Stimulated activated CD8-positive, alpha-beta memory T cell treated with anti-CD3 and anti-CD28 coated beads, Interleukin-4, amount 100 ng/mL, for 48 hours (primary cell): ENCODE results near the gene HNRNPA1L2.
A peak's percentile ranks its signal among the peaks of the same experiment; 100 is the strongest.
"Not testable (repeated sequence)": the region's sequence is repeated elsewhere in the genome, so short reads cannot be mapped to it uniquely, and the experiment has no call there.

ENCODE experiments used
- DNase-seq: peaks from one replicate; pipeline ENCODE4 v3.0.0-alpha.2; 2020

HNRNPA1L2 gene

DNA sequence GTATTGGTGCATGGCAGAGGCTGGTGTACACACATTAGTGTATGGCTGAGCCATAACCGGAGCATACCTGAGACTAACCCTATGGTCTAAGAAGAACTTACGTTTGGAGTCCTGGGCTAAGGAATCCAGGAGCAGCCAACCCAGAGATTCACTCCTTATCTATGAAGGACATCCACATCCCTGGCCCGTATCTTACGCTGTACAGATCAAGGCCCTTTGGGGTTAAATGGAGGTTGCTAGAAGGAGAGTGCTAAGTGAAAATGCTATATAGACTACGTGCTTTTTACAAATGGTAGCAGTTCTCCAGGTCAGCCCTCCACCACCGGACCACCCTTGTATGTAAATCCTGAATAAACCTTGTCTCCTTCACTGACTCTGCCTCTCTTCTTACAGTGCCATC is 8.5 kb downstream of the HNRNPA1L2 start:
- DNase-seq, result no peak

- no peak for DNase-seq
Observed at GRCh38 chr13:52651897-52652195, 9.6 kb downstream of the HNRNPA1L2 start.

DNA sequence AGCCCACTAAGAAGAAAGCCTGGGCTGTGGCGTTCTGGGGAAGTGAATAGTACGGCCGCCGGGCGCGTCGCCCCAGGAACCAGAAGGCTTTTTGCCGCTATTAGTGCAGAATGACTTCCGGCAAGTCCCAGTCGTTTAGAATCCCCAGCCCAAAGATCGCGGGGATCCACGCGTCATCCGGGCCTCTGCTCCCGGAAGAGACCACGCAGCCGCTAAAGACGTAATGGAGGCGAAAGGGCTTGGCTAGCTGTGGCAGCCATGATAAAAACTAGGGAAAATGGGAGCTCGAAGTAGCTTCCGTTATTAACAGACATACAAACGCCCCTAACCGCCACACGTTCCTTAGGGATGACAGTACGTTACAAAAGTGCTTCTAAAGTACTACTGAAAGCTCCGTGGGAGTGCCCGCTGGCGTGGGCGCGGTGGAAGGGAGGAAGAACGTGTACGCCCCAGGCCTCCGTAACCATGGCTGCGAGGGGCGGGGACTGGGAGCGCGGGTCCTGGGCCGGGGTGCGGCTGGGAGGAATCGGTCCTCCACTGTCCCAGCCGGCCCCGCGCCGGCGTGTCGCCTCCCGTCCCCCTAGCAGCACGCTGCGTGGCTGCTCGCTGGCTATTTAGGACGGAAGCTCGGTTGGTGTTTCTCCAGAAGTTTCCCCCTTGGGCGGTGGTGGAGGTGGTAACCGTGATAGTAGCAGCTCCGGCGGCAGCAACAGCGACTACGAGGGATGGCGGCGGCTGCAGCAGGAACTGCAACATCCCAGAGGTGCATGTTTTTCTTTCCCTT is 10.2 kb downstream of the HNRNPA1L2 start, which contains the start of gene SUGT1:
Gene SUGT1 (plus strand): TSS at position 641 of the 784 bp plus-strand sequence. CDS start 85 bp downstream, at position 726.
- peak; percentile 96 for DNase-seq

DNA sequence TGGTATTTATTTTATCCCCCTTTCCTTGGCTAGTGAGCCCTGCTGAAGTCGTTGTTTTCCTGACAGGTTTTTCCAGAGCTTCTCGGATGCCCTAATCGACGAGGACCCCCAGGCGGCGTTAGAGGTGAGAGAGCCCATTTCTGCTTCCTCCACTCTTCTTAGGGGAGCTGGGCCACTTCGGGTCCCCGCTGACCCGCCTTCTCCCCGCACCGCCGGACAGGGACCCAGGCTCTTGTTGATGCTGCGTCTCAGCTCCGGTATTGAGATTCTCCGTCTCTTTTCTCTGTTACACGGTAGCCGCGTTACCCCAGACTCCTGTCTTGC is 10.7 kb downstream of the HNRNPA1L2 start:
- DNase-seq, result no peak

DNA sequence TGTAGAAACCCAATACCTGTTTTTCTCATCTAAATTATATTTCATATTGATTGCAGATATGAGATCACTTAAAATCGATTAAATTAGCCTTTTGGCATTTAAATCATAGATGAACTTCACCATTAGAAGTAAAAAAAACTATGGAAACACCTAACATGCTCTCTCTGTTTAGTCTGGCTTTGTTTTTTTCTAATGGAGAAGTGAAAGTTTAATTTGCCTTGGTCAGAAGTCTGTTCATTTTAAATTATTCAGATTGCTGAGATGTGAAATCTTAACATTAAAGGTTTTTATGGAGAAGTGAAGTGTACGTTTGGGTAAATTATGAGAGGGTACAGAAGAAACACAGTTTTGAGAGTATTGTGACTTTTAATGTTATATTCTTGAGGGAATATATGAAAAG is 17.1 kb downstream of the HNRNPA1L2 start:
- DNase-seq, result no peak

DNA sequence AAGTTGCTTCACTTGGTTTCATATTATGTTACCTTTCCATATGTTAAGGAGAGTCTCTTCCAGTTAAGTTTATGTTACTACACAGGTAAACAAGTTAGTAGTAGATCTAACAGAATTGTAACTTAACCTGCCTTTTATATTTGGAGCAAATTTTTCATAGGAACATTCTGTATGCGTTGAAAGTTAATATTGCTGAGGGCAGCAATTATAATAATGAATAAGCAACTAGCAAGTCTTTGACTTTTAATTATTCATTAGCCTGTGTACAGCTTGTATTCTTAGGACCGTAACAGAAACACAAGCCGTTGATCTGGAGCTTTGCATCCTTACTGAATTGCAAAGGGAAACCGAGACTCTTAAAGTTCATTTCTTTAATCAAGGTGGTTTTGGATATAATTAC is 22.0 kb downstream of the HNRNPA1L2 start:
- DNase-seq, result no peak

- no peak for DNase-seq
Observed at GRCh38 chr13:52665325-52665724, 23.1 kb downstream of the HNRNPA1L2 start.

GRCh38 chr13:52669677-52670076 is 27.4 kb downstream of the HNRNPA1L2 start:
- DNase-seq, result no peak

- no peak for DNase-seq
Observed at GRCh38 chr13:52670726-52671125, 28.5 kb downstream of the HNRNPA1L2 start.

DNA sequence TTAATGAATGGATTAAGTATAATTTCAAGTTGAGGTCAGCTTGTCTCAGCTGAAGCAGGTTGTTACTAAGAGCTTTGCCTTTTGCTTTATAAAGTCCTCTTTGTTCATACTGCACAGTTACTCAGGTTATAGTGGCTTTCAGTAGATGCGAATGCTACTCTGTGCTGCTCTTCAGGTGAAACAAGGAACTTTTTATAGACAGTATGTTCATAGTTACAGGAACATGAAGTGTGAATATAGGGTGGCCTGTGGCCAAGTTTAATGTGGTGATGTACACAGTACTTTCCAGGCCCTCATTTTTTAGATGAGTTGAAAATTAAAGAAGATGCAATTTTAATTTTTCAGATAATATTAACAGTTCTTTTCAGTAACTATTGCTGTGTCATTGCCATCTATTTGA is 31.2 kb downstream of the HNRNPA1L2 start:
- DNase-seq, result no peak

GRCh38 chr13:52677823-52678222 is 35.6 kb downstream of the HNRNPA1L2 start:
- DNase-seq, result no peak

GRCh38 chr13:52685806-52686205 is 43.6 kb downstream of the HNRNPA1L2 start:
- not testable (repeated sequence) for DNase-seq

- no peak for DNase-seq
Observed at GRCh38 chr13:52686376-52686775, 44.1 kb downstream of the HNRNPA1L2 start.
